AG09319 (cell line): ENCODE data around the gene EPS15.

Experiments
- DNase-seq: peaks from one replicate; pipeline ENCODE4 v3.0.0-alpha.2; 2010; ENCODE audit warnings: low read depth; ENCODE audit errors: extremely low read depth
- TF ChIP-seq, protein P1 (sequence below): IDR thresholded peaks from 2 replicates; pipeline ENCODE4 v1.5.1; 2011; ENCODE audit warnings: low read depth, mild to moderate bottlenecking, inconsistent platforms, low read length, moderate library complexity

Gene EPS15

GRCh38 chr1:51345300-51345687 is 173.8 kb downstream of the EPS15 start:
- no peak for DNase-seq
- TF ChIP-seq, protein P1, sequence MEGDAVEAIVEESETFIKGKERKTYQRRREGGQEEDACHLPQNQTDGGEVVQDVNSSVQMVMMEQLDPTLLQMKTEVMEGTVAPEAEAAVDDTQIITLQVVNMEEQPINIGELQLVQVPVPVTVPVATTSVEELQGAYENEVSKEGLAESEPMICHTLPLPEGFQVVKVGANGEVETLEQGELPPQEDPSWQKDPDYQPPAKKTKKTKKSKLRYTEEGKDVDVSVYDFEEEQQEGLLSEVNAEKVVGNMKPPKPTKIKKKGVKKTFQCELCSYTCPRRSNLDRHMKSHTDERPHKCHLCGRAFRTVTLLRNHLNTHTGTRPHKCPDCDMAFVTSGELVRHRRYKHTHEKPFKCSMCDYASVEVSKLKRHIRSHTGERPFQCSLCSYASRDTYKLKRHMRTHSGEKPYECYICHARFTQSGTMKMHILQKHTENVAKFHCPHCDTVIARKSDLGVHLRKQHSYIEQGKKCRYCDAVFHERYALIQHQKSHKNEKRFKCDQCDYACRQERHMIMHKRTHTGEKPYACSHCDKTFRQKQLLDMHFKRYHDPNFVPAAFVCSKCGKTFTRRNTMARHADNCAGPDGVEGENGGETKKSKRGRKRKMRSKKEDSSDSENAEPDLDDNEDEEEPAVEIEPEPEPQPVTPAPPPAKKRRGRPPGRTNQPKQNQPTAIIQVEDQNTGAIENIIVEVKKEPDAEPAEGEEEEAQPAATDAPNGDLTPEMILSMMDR, result no peak

- TF ChIP-seq, protein P1, result no peak
- DNase-seq, result no peak
These were observed 174.3 kb downstream of the EPS15 start for GRCh38 chr1:51344602-51345299.

DNA sequence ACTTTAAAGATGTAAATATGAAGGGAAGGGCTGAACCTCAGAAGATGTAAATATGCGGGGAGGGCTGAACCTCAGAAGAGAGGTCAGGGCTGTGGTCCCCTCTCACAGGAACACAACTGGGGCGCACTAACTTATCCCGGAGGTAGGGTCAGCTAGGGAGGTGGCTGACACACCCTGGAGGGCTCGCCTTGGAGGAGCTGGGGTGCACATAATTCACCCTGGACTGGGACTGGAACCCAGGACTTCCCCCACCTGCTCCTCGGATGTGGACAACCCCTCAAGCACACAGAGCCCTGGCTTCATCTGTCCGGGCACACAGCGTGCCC is 174.8 kb downstream of the EPS15 start:
- TF ChIP-seq, protein P1, result no peak
- DNase-seq, result no peak

GRCh38 chr1:51343624-51344023 is 175.4 kb downstream of the EPS15 start:
- TF ChIP-seq, protein P1, result no peak
- DNase-seq, result no peak

- TF ChIP-seq, protein P1, result no peak
- no peak for DNase-seq
These were observed 176.4 kb downstream of the EPS15 start for GRCh38 chr1:51342591-51343206.

DNA sequence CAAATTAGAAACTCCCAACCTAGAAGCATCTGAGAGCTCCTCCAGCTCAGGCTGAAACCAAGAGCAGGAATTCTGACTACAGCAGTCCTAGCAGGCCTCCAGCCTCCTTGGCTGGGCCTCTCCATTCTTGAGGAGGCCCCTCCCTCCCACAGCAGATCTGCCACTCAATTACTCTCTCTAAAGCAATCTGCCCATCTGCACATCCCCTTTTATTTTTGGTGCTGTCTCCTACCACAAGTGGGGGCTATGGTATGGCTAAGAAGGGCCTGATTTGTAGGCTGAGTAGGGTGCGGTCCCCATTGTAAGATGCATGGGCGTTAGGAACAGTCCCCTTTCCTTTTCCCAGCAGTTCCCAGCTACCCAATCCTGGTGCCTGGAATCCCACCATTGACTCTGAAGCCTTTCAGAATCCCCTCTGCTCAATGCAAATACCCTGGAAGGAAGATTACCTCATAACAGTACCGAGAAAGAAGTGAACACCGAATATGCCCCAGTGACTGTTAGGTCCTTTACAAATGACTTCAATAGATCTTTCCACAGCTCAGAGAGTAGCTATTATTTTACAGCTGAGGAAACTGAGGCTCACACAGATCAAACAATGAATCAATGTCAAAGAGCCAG is 177.1 kb downstream of the EPS15 start:
- DNase-seq, result no peak
- TF ChIP-seq, protein P1, result no peak; the same call in 1 of the 2 replicates

DNA sequence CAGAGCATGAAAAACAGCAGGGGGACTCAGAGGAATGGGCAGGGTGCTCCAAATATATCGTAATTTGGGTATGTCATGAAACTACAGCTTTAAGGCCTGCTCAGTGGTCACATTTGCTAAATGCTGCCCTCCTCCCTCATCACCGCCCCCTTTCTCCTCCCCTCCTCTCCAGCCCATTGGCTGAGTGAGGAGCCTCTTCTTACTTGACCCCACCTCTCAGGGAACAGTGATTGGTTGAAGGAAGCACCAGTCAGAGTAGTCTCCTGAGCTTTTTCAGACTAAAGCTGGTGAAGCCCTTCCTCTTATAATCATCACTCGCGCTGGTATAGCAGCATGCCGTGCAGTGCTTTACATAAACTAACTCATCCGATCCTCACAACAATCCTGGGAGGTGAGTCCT is 178.7 kb downstream of the EPS15 start:
- no peak for DNase-seq
- TF ChIP-seq, protein P1, result no peak
